HepG2 (cell line): Measurements from ENCODE around the gene NUFIP2. TPM values are rescaled to one million over a fixed set of nuclear protein-coding genes. Genes with fewer than 3 reads are reported as not detected.

Experiments used
- ARID3A ChIP-seq: IDR thresholded peaks from 2 replicates; pipeline ENCODE4 v1.6.1; 2012; ENCODE audit warnings: low read depth, low read length, improper control_type of control experiment
- ARID4A ChIP-seq: sonication (generic); formaldehyde crosslinking; IDR thresholded peaks from 2 replicates; pipeline ENCODE4 v1.5.0; 2020; ENCODE audit warnings: mild to moderate bottlenecking, missing genetic modification reagents, borderline replicate concordance
- ATF6 ChIP-seq: sonication (generic); formaldehyde crosslinking; conservative IDR thresholded peaks from 2 replicates; pipeline ENCODE4 v1.4.0; 2020; ENCODE audit warnings: missing genetic modification reagents
- ATF7-NPFF ChIP-seq: sonication (generic); formaldehyde crosslinking; IDR thresholded peaks from 2 replicates; pipeline ENCODE4 v1.8.1; 2023; ENCODE audit warnings: mild to moderate bottlenecking, low read depth, missing genetic modification reagents, moderate library complexity
- CTCF ChIP-seq: sonication (generic); formaldehyde crosslinking; IDR thresholded peaks from 2 replicates; pipeline ENCODE4 v1.5.0; 2020; ENCODE audit warnings: mild to moderate bottlenecking, missing genetic modification reagents, moderate library complexity
- GATAD2A ChIP-seq: IDR thresholded peaks from 2 replicates; pipeline ENCODE4 v1.6.1; 2016
- HHEX ChIP-seq: IDR thresholded peaks from 2 replicates; pipeline ENCODE4 v1.6.1; 2016; ENCODE audit warnings: control low read depth
- HOXA7 ChIP-seq: sonication (generic); formaldehyde crosslinking; IDR thresholded peaks from 2 replicates; pipeline ENCODE4 v1.8.1; 2022; ENCODE audit warnings: mild to moderate bottlenecking, missing genetic modification reagents, moderate library complexity
- MIXL1 ChIP-seq: IDR thresholded peaks from 2 replicates; pipeline ENCODE4 v1.6.1; 2016
- NFIB ChIP-seq: sonication (generic); formaldehyde crosslinking; IDR thresholded peaks from 2 replicates; pipeline ENCODE4 v1.9.0; 2021; ENCODE audit warnings: missing genetic modification reagents, mild to moderate bottlenecking, borderline replicate concordance
- PHF21A ChIP-seq: sonication (generic); formaldehyde crosslinking; IDR thresholded peaks from 2 replicates; pipeline ENCODE4 v1.5.0; 2020; ENCODE audit warnings: mild to moderate bottlenecking, missing genetic modification reagents
- SMC3 ChIP-seq: IDR thresholded peaks from 2 replicates; pipeline ENCODE4 v1.6.1; 2011; ENCODE audit warnings: low read length, improper control_type of control experiment
- ZBTB4 ChIP-seq: sonication (generic); formaldehyde crosslinking; IDR thresholded peaks from 2 replicates; pipeline ENCODE4 v1.4.0; 2020; ENCODE audit warnings: missing genetic modification reagents, mild to moderate bottlenecking, borderline replicate concordance
- ZFP36L2 ChIP-seq: sonication (generic); formaldehyde crosslinking; IDR thresholded peaks from 2 replicates; pipeline ENCODE4 v1.4.0; 2020; ENCODE audit warnings: missing genetic modification reagents
- ZNF510 ChIP-seq: sonication (generic); formaldehyde crosslinking; IDR thresholded peaks from 2 replicates; pipeline ENCODE4 v1.4.0; 2020; ENCODE audit warnings: low read depth, mild to moderate bottlenecking, missing genetic modification reagents
- ZNF672 ChIP-seq: sonication (generic); formaldehyde crosslinking; IDR thresholded peaks from 2 replicates; pipeline ENCODE4 v1.8.1; 2022; ENCODE audit warnings: missing genetic modification reagents
- ZNF776 ChIP-seq: sonication (generic); formaldehyde crosslinking; IDR thresholded peaks from 2 replicates; pipeline ENCODE4 v1.4.0; 2020; ENCODE audit warnings: mild to moderate bottlenecking, missing genetic modification reagents
- polyA plus RNA-seq, 8 experiments: library from polyadenylated mRNA; depleted of rRNA in 3 of 8; stranded (reverse) in 7 of 8; unstranded in 1 of 8; fragments of >200 nt; fragmentation: Illumina TruSeq in 4 of 8; extraction: Trizol in 4 of 8; gene quantifications; 2 replicates each; pipeline versions ENCODE4 v1.2.1 to v1.2.3, GENCODE V29; 2011 to 2016; ENCODE audit warnings: low read depth in 4 of 8, missing spikeins in 1 of 8, mixed read lengths in 1 of 8; ENCODE audit not compliant: insufficient read depth in 1 of 8
- total RNA-seq, 5 experiments: library from RNA; depleted of rRNA; stranded (reverse); fragments of >200 nt; fragmentation: Illumina TruSeq; extraction: Trizol; gene quantifications; 2 replicates each; pipeline ENCODE4 v1.2.3, GENCODE V29; 2016; ENCODE audit warnings: low read depth in 1 of 5

The NUFIP2 gene
- total and polyA plus RNA-seq, 2 of the 13 experiments (the other 11 are each of a cell fraction or from before 2014, with no cell fraction given): 10.3 to 30.8 TPM

- TF ChIP-seq ARID4A (CRISPR knock-in tag) (0 out of 2 replicates have a peak, but pooled peaks have one; percentile 10), ZFP36L2 (CRISPR knock-in tag) (no peak), ARID3A (peak; percentile 90), ZNF776 (CRISPR knock-in tag) (no peak), SMC3 (peak; percentile 39; the same call in 1 of the 2 replicates), PHF21A (no peak), ZBTB4 (CRISPR knock-in tag) (no peak), ATF7-NPFF (CRISPR knock-in tag) (no peak), NFIB (no peak), CTCF (peak; percentile 67), HOXA7 (CRISPR knock-in tag) (no peak), MIXL1 (0 out of 2 replicates have a peak, but pooled peaks have one; percentile 38), ZNF672 (CRISPR knock-in tag) (no peak), ZNF510 (CRISPR knock-in tag) (no peak), GATAD2A (CRISPR knock-in tag) (peak; percentile 32; the same call in 1 of the 2 replicates), HHEX (CRISPR knock-in tag) (no peak), ATF6 (no peak)
Observed at GRCh38 chr17:29291163-29291752, 2.7 kb downstream of the NUFIP2 start (continued).
